Ovary (tissue), 9 donors: ENCODE data around the gene HIBCH. TPM values are rescaled to one million over a fixed set of nuclear protein-coding genes. Genes with fewer than 3 reads are reported as not detected.

Experiments
- DNase-seq, 5 donors: peaks; one replicate each; pipeline ENCODE4 v3.0.0-alpha.2; 2019 to 2020
- H3K27ac ChIP-seq, 2 donors: fragments of 200-600 bp; one replicate each; pipeline versions ENCODE4 v1.5.1 to v1.8.0; 2019 to 2022
- H3K27me3 ChIP-seq: fragments of 200-600 bp; one replicate; pipeline ENCODE4 v1.8.0; 2022
- H3K36me3 ChIP-seq: fragments of 200-600 bp; sonication (generic); one replicate; pipeline ENCODE4 v1.5.1; 2019
- H3K4me1 ChIP-seq: one replicate; pipeline ENCODE4 v1.8.1; 2013; ENCODE audit warnings: mild to moderate bottlenecking, moderate library complexity; ENCODE audit not compliant: insufficient read depth
- H3K4me3 ChIP-seq: fragments of 200-600 bp; sonication (generic); one replicate; pipeline ENCODE4 v1.5.1; 2017
- H3K9me3 ChIP-seq, 2 donors: fragments of 200-600 bp in 1 of 2; sonication (generic) in 1 of 2; one replicate each; pipeline versions ENCODE4 v1.5.1 to v1.8.1; 2013 to 2019; ENCODE audit warnings: mild to moderate bottlenecking in 1 of 2, moderate library complexity in 1 of 2
- EP300 ChIP-seq: sonication (generic); formaldehyde crosslinking; IDR thresholded peaks from one replicate; pipeline ENCODE4 v1.6.1; 2017; ENCODE audit warnings: antibody characterized with exemption
- POLR2A ChIP-seq: fragments of 450-650 bp; IDR thresholded peaks from one replicate; pipeline ENCODE4 v1.6.1; 2017; ENCODE audit warnings: antibody characterized with exemption, mild to moderate bottlenecking, moderate library complexity
- WGBS, 3 donors: extraction: QIAGEN DNeasy Blood & Tissue Kit in 1 of 3; methylation state at CpG; one replicate each; pipeline versions ENCODE4 v1.1.5 to v1.1.7; 2013 to 2017; 5-methylcytosine and 5-hydroxymethylcytosine counted together
- intact Hi-C, 4 donors: fragments of 100-400 bp; cut with DNase I; formaldehyde crosslinking; loops; one replicate each; pipeline versions ENCODE4 v1.11.0 to v1.15.1; 2022 to 2023
- polyA plus RNA-seq, 2 donors: library from polyadenylated mRNA; stranded (reverse); fragments of 200-250 nt in 1 of 2; fragments of 350-450 nt in 1 of 2; fragmentation: Illumina TruSeq in 1 of 2; extraction: RNeasy Lipid Tissue Mini Kit (QIAGEN cat#74804) in 1 of 2; gene quantifications; one replicate each; pipeline ENCODE4 v1.2.3, GENCODE V29; 2013 to 2014
- total RNA-seq, 7 donors: library from RNA; depleted of rRNA in 2 of 7; stranded (reverse); fragments of >200 nt in 2 of 7; fragmentation: NEBNext Ultra II Directional in 3 of 7; extraction: Animal tissue kit (Norgen Biotek cat#: 25700) in 3 of 7; gene quantifications; one replicate each; pipeline versions ENCODE4 v1.1.0 to v1.2.4, GENCODE V29; 2016 to 2023
- TF ChIP-seq, protein P1 (sequence below), 3 donors: fragments of 450-650 bp in 2 of 3; fragments of 200-600 bp in 1 of 3; IDR thresholded peaks; one replicate each; pipeline versions ENCODE4 v1.5.1 to v1.8.0; 2016 to 2022; ENCODE audit warnings: antibody characterized with exemption in 3 of 3, mild to moderate bottlenecking in 1 of 3
- donor health status: DM: no; HTN: no; CAD: no; lungs with moderate emphysema.
- donor health status: DM: no; HTN: no; CAD: no.
- donor health status: Bipolar disorder and iron deficiency.
- donor health status: DM: yes; HTN: yes; CAD: no.
- donor health status: DM: no; HTN: no; CAD: no.
- donor health status: DM: yes; HTN: yes; CAD: no.

Gene HIBCH
- total and polyA plus RNA-seq, 9 donors: 9.7 to 28.4 (median 21.7) TPM

- TF ChIP-seq, protein P1, sequence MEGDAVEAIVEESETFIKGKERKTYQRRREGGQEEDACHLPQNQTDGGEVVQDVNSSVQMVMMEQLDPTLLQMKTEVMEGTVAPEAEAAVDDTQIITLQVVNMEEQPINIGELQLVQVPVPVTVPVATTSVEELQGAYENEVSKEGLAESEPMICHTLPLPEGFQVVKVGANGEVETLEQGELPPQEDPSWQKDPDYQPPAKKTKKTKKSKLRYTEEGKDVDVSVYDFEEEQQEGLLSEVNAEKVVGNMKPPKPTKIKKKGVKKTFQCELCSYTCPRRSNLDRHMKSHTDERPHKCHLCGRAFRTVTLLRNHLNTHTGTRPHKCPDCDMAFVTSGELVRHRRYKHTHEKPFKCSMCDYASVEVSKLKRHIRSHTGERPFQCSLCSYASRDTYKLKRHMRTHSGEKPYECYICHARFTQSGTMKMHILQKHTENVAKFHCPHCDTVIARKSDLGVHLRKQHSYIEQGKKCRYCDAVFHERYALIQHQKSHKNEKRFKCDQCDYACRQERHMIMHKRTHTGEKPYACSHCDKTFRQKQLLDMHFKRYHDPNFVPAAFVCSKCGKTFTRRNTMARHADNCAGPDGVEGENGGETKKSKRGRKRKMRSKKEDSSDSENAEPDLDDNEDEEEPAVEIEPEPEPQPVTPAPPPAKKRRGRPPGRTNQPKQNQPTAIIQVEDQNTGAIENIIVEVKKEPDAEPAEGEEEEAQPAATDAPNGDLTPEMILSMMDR (IDR thresholded peaks at IDR 0.05): no peak
- no peak for TF ChIP-seq EP300
- TF ChIP-seq POLR2A: no peak
- Histone ChIP-seq H3K36me3 (no peaks in the 10 kb centered on the region), H3K27me3 (no peaks in the 10 kb centered on the region), H3K27ac (no peak overlapping the region), H3K4me3 (no peak overlapping the region), H3K4me1 (peaks cover 6% of the 10 kb centered on the region), H3K9me3 (no peaks in the 10 kb centered on the region)
- 50 to 58% (median 55%) methylated on average over 12 of the region's 12 CpGs for WGBS, 3 donors
- intact Hi-C loops: no loop called here
- DNase-seq: no peak
These were observed 34.5 kb upstream of the HIBCH start for GRCh38 chr2:190354003-190354690.

DNA sequence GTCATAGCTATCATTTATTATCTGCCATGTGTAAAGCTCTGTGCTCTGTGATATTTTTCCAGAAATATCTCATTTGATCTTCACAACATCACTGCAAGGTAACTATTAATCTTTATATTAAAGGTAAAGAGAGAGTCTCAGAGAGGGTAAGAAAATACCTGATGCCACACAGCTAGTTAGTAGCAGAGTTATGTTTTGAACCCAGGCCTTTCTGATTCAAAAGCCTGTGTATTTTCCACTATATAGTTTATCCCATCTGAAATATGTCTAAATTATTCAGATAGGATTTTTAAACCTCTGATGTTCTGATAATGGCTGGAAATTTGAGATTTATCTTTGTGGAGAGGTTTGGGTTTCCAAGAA lies 33.9 kb upstream of the HIBCH start:
- Histone ChIP-seq H3K4me1 (peaks cover 4% of the 10 kb centered on the region), H3K27ac (no peak overlapping the region), H3K27me3 (no peaks in the 10 kb centered on the region), H3K9me3 (no peaks in the 10 kb centered on the region), H3K36me3 (no peaks in the 10 kb centered on the region), H3K4me3 (no peak overlapping the region)
- intact Hi-C loops: no loop called here
- DNase-seq: no peak
- TF ChIP-seq POLR2A (no peak), EP300 (no peak)
- TF ChIP-seq, protein P1 (IDR thresholded peaks at IDR 0.05): no peak

DNA sequence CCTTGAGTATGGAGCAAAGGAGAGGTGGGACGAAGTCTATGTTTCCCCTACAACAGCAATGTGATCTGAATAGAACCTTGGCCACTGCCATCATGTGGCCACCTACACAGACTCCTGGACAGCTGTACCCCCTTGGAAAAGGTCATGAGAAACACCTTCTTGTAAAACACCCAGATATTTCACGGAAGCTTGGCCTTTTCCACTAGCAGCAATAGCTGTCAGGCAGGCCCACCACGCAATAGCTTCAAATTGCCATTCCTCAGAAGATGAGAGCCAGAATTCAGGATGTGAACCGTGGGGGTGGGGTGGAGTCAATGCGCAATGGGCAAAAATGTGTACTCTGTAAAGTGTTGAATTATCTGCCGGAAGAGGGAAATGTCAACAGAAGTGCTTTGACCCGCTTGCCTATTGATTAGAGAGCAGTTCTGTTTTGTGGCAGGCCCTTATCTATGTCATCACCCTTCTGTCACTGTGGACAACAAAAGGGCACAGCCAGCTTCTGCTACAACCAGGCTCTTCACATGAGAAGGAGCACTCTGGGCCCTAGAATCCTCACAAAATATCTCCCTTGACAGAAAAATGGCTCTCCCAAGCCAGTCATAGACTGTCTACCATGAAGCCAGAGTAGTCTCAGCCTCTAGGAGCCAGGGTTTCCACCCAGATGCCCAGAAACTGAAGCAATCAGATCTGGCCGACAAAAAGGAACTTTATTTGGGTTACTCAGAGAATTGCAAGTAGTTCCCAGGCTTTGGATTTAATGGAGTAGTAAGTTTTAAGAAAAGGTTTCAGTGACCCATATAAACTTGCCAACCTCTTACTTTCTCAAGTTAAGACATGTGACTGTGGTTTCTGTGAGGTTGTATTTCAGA lies 33.3 kb upstream of the HIBCH start:
- intact Hi-C loops: no loop called here
- WGBS, 3 donors: 89 to 93% (median 90%) methylated on average over 8 of the region's 8 CpGs
- H3K4me3 ChIP-seq: no peak overlapping the region
- H3K9me3 ChIP-seq: no peaks in the 10 kb centered on the region
- no peaks in the 10 kb centered on the region for H3K27me3 ChIP-seq
- no peak overlapping the region for H3K27ac ChIP-seq
- DNase-seq: no peak
- TF ChIP-seq POLR2A: no peak
- TF ChIP-seq, protein P1 (IDR thresholded peaks at IDR 0.05): no peak
- TF ChIP-seq EP300: no peak
- peaks cover 4% of the 10 kb centered on the region for H3K4me1 ChIP-seq
- H3K36me3 ChIP-seq: no peaks in the 10 kb centered on the region

DNA sequence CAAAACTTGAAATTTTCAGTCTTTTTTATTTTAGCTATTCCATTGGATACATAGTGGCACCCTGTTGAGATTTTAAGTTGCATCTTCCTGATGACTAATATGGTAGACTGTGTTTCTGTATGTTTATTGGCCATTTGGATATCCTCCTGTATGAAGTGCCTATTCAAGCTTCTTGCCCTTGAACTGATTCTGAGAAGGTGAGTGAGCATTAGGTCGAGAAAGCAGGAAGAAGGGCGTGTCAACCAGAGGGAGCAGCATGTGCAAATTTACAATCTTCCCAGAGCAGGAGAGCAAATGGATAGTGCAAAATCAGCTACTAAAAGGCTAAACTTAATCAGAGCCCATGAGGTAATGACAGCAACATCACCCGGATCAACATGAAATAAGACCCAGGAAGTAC lies 32.3 kb upstream of the HIBCH start:
- TF ChIP-seq, protein P1 (IDR thresholded peaks at IDR 0.05): no peak
- TF ChIP-seq EP300 (no peak), POLR2A (no peak)
- no peaks in the 10 kb centered on the region for H3K9me3 ChIP-seq
- H3K4me1 ChIP-seq: peaks cover 4% of the 10 kb centered on the region
- H3K27me3 ChIP-seq: no peaks in the 10 kb centered on the region
- 82 to 86% (median 82%) methylated on average over 3 of the region's 3 CpGs for WGBS, 3 donors
- intact Hi-C loops: no loop called here
- H3K27ac ChIP-seq: no peak overlapping the region
- no peaks in the 10 kb centered on the region for H3K36me3 ChIP-seq
- no peak overlapping the region for H3K4me3 ChIP-seq
- DNase-seq: no peak
